Liver (tissue), 3 donors: ENCODE measurements around the gene TPSB2.

Experiments used
- ATF3 ChIP-seq: IDR thresholded peaks from 2 replicates; pipeline ENCODE4 v1.6.1; 2016; ENCODE audit warnings: antibody characterized with exemption
- CTCF ChIP-seq: fragments of 150-350 bp; IDR thresholded peaks from 2 replicates; pipeline ENCODE4 v1.5.1; 2017; ENCODE audit warnings: improper control_type of control experiment, low read depth, low read length; ENCODE audit not compliant: missing input control
- EGR1 ChIP-seq, 2 donors: IDR thresholded peaks; 2 replicates each; pipeline ENCODE4 v1.6.1; 2016 to 2018; ENCODE audit warnings: antibody characterized with exemption in 2 of 2, low read depth in 2 of 2
- FOXA1 ChIP-seq: IDR thresholded peaks from 2 replicates; pipeline ENCODE4 v1.6.1; 2016; ENCODE audit warnings: antibody characterized with exemption
- FOXA2 ChIP-seq: IDR thresholded peaks from 2 replicates; pipeline ENCODE4 v1.6.1; 2016; ENCODE audit warnings: antibody characterized with exemption
- GABPA ChIP-seq, 2 donors: IDR thresholded peaks in 1 of 2; conservative IDR thresholded peaks in 1 of 2; 2 replicates each; pipeline ENCODE4 v1.6.1; 2016; ENCODE audit warnings: antibody characterized with exemption in 2 of 2, mild to moderate bottlenecking in 1 of 2, moderate library complexity in 1 of 2
- JUND ChIP-seq, 2 donors: IDR thresholded peaks; 2 replicates each; pipeline ENCODE4 v1.6.1; 2016; ENCODE audit warnings: antibody characterized with exemption in 2 of 2
- MAX ChIP-seq: IDR thresholded peaks from 2 replicates; pipeline ENCODE4 v1.6.1; 2016; ENCODE audit warnings: antibody characterized with exemption
- RXRA ChIP-seq, 2 donors: IDR thresholded peaks; 2 replicates each; pipeline ENCODE4 v1.6.1; 2017 to 2018; ENCODE audit warnings: antibody characterized with exemption in 2 of 2, mild to moderate bottlenecking in 1 of 2
- SP1 ChIP-seq: IDR thresholded peaks from 2 replicates; pipeline ENCODE4 v1.6.1; 2018; ENCODE audit warnings: antibody characterized with exemption, mild to moderate bottlenecking
- TAF1 ChIP-seq: conservative IDR thresholded peaks from 2 replicates; pipeline ENCODE4 v1.6.1; 2016; ENCODE audit warnings: antibody characterized with exemption, mild to moderate bottlenecking
- YY1 ChIP-seq: IDR thresholded peaks from 2 replicates; pipeline ENCODE4 v1.6.1; 2016; ENCODE audit warnings: antibody characterized with exemption, mild to moderate bottlenecking
- TF ChIP-seq, protein P1 (sequence below): IDR thresholded peaks from 2 replicates; pipeline ENCODE4 v1.6.1; 2016; ENCODE audit warnings: antibody characterized with exemption, mild to moderate bottlenecking
- TF ChIP-seq, protein P2 (sequence below): IDR thresholded peaks from 2 replicates; pipeline ENCODE4 v1.6.1; 2016; ENCODE audit warnings: antibody characterized with exemption
- donor health status: healthy.
- donor health status: healthy.

GRCh38 chr16:1265826-1266225 is 35.8 kb upstream of the TPSB2 start:
- TF ChIP-seq TAF1: no peak
- no peak for TF ChIP-seq ATF3
- TF ChIP-seq, protein P1, sequence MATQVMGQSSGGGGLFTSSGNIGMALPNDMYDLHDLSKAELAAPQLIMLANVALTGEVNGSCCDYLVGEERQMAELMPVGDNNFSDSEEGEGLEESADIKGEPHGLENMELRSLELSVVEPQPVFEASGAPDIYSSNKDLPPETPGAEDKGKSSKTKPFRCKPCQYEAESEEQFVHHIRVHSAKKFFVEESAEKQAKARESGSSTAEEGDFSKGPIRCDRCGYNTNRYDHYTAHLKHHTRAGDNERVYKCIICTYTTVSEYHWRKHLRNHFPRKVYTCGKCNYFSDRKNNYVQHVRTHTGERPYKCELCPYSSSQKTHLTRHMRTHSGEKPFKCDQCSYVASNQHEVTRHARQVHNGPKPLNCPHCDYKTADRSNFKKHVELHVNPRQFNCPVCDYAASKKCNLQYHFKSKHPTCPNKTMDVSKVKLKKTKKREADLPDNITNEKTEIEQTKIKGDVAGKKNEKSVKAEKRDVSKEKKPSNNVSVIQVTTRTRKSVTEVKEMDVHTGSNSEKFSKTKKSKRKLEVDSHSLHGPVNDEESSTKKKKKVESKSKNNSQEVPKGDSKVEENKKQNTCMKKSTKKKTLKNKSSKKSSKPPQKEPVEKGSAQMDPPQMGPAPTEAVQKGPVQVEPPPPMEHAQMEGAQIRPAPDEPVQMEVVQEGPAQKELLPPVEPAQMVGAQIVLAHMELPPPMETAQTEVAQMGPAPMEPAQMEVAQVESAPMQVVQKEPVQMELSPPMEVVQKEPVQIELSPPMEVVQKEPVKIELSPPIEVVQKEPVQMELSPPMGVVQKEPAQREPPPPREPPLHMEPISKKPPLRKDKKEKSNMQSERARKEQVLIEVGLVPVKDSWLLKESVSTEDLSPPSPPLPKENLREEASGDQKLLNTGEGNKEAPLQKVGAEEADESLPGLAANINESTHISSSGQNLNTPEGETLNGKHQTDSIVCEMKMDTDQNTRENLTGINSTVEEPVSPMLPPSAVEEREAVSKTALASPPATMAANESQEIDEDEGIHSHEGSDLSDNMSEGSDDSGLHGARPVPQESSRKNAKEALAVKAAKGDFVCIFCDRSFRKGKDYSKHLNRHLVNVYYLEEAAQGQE: no peak
- no peak for TF ChIP-seq CTCF
- TF ChIP-seq RXRA (IDR thresholded peaks at IDR 0.05): no peak
- no peak for TF ChIP-seq JUND (IDR thresholded peaks at IDR 0.05)
- TF ChIP-seq, protein P2, sequence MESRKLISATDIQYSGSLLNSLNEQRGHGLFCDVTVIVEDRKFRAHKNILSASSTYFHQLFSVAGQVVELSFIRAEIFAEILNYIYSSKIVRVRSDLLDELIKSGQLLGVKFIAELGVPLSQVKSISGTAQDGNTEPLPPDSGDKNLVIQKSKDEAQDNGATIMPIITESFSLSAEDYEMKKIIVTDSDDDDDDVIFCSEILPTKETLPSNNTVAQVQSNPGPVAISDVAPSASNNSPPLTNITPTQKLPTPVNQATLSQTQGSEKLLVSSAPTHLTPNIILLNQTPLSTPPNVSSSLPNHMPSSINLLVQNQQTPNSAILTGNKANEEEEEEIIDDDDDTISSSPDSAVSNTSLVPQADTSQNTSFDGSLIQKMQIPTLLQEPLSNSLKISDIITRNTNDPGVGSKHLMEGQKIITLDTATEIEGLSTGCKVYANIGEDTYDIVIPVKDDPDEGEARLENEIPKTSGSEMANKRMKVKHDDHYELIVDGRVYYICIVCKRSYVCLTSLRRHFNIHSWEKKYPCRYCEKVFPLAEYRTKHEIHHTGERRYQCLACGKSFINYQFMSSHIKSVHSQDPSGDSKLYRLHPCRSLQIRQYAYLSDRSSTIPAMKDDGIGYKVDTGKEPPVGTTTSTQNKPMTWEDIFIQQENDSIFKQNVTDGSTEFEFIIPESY: no peak
- no peak for TF ChIP-seq GABPA (IDR thresholded peaks at IDR 0.05 in 1 of 2, conservative IDR thresholded peaks at IDR 0.05 in 1 of 2)
- no peak for TF ChIP-seq EGR1 (IDR thresholded peaks at IDR 0.05; ENCODE audit: low read depth in 2 of 2)
- TF ChIP-seq MAX: no peak
- no peak for TF ChIP-seq FOXA1
- no peak for TF ChIP-seq SP1
- TF ChIP-seq YY1: no peak
- no peak for TF ChIP-seq FOXA2
